NCI-H345 treated with DMSO at 0.1 percent for 48 hours (cell line): Measurements from ENCODE around the gene CDC5L.
A peak's percentile ranks its signal among the peaks of the same experiment; 100 is the strongest.
"Not testable (repeated sequence)": the region's sequence is repeated elsewhere in the genome, so short reads cannot be mapped to it uniquely, and the experiment has no call there.

Experiments used
- DNase-seq: peaks from one replicate; lab custom pipeline; 2025; ENCODE audit not compliant: unreplicated experiment; lab: John Stamatoyannopoulos, UW

Gene CDC5L

DNA sequence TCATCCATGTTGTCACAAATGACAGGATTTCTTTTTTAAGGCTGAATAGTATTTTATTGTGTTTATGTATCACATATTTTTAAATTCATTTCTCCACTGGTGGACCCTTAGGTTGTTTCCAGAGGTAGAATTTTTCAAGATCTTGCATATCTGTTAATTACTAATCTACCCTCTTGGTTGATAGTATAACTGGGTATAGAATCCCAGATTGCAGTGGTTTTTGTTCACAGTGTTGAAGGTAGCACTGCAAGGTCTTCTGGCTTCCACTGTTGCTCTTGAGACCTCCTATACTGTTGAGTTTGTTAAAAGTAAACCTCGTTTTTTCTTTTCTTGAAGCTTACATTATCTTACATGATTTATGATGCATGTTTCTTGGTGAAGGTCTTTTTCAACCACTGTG, 22.9 kb downstream of the CDC5L start:
- DNase-seq, result no peak

DNA sequence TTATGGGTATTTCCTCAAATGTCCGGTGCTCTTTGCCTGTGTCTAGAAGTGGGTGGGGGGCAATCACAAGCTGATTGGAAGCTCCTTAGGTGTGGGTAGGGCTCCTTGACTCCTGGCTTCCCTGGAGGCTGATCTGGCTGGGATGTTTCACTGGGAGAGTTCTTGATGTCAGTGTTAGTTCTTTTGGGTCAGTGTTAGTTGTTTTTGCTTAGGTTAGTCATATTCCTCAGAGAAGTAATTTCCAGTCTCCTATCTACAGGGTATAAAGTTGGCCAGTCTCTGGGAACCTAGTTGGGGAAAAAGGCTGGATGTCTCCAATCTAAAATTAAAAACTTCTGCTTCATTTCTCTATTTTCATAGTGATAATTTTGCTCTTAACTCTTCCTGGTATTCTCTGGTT, 23.6 kb downstream of the CDC5L start:
- DNase-seq, result no peak

DNA sequence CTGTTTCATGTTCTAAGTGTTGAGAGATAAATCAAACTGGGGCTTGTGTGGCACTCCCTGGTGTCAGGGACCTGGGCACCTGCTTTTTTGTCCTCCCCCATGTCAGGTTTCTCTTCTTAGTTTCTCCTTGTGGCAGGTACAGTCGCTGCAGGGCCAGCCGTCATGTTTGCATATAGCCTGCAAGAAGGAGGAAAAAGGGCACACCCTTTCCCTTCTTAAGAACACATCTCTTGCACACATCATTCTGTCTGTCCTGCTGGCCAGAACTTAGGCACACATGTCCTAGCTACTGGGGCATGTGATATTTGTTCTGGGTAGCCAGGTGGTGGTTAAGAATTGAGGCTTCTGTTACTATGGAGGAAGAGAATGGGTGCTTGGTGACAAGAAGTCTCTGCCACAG, 27.9 kb downstream of the CDC5L start:
- DNase-seq, result no peak

DNA sequence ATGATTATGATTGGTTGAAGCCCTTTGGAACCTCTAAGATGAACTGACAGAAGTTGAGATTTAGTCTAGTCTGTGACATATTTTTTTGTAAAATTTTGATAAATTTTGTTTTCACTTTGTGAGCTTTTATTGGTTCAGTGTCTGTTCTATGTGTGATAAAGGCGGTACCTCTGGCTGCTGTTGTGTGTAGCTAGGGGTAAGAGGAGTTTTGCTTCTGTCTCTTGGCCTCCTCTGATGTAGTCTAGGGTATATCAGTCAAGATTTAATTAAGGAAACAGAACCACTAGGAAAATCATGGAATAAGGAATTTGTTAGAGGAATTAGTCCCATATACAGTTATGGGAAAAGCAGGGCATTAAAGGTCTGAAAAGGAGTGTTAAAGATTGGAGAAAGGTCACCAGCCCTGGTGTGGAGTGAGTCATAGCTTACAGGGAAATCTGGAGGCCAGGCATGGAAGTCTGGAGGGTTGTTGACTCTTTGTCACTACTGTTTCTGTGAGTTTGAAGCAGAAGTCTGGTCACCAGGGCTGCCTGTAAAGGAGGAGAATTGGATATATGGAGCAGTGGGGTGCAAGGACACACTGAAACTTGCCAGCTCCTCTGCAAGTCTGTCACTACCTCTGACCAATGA, 28.5 kb downstream of the CDC5L start:
- no peak for DNase-seq

DNA sequence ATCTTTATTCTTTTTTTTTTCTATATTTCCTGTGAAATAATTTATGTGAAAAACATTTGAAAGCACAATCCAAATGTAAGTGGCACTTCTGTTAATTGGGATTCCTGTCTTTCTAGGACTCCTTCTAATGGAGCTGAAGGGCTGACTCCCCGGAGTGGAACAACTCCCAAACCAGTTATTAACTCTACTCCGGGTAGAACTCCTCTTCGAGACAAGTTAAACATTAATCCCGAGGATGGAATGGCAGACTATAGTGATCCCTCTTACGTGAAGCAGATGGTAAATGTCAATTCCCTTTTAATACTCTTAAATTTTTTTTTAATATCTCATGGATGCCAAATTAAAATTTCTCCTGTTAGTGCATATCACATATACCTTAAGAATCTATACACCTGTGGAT, 35.0 kb downstream of the CDC5L start:
- DNase-seq, result no peak

DNA sequence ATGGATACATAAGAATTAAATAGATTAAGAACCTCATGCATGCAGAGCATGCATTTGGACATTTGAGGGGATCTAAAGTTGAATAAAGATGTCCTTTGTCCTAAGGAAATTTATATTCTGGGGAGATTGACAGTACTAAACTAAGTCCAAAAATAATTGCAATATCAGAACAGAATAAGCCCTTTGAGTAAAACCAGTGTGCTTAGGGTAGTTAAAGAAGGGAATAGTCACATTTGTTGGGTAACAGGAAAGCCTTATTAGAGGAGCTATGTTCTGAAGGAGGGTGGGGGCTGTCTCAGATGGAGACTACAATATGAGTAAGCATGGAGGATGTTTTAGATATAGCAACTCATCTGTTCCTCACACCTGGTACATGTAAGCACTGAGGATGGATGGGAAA, 35.8 kb downstream of the CDC5L start:
- DNase-seq, result no peak

DNA sequence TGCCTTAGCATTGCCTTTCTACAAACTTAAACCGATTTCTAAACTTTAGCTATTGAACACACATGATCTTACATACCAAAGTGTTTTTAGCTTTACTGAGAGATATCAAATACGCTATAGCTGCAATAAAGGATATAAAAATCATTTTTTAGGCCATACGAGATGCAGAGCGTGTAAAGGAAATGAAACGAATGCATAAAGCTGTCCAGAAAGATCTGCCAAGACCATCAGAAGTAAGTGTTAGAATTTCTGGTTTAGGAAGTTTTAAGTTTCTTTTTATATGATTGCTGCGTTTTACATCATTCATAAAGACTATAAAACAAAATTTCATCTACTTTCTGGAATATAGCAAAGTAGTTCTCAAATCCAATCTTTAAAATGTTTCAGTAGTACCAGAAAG, 38.4 kb downstream of the CDC5L start:
- DNase-seq, result no peak

DNA sequence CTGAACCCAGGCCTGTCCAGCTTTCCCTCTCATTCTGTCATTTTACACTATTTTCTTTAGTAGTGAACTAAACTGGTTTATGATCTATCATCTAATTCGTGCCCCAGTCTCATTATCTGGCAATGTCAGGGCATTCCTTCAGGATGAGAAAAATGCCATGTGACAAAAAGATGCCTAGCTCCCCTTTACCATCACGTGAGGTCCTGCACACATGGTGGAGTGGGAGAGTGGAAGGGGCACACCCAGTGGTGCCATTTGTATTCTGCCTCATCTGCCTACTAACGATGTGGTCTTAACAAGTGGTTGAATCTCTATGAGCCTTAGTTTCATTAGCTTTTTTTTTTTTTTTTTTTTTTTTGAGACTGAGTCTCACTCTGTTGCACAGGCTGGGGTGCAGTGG, 41.2 kb downstream of the CDC5L start:
- no peak for DNase-seq

DNA sequence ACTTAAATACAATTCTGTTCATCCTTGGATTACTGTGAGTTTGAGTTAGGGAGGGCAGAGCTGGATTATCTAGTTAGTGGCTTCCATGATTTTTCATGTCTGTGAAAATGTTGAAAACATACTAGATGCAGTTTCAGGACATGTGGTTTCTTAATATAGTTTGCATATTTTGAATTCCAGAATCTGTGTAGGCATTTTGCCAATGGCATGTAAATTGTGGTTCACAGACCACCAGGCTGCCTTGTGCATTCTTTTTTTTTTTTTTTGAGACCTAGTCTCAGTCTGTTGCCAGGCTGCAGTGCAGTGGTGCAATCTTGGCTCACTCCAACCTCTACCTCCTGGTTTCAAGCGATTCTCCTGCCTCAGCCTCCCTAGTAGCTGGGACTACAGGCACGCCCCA, 42.8 kb downstream of the CDC5L start:
- DNase-seq, result no peak

DNA sequence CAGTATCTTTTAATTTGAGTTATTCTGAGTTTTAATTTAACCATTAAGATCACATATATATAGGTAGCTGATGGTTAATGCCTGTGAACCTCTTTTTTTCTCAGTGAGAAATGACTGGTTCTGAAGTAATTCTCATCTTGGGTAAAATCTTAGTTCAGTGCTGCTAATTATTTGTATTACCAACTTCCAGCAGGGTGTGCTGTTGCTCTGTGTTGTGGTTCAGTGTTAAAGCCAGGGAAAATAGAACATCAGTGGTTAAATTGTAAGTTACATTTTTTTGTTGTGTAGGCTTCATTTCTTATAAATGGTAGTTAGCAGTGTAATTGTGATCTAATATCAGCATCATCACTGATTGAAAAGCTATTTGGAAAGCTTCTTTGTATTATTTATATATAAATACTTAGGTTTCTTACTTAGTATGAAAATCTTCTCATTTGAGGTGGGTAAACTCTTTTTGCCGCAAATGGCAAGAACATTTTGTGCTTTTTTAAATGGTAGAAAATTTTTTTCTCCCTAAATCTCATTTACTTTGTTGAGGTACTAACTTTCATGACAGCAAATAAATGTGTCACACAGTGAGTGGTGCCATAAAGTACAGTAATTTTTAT, 43.7 kb downstream of the CDC5L start:
- DNase-seq, result peak; percentile 28

DNA sequence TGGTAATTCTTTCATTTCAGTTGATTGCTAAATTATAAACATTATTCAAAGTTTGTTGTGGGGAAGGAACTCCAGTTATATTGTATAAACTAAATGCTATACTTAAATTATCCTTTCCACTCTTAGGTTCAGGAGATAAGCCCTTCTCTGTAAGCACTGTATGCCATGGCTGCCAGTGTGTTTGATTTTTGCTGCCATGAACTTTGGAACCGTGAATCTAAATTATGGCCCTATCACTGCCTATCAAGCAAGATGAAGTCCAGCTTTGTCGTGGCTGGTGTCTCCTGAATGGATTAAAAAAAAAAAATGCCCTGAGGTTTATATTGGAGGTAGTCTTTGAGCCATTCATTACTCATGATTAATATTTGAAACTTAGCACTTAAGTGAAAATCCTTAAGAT, 44.7 kb downstream of the CDC5L start:
- no peak for DNase-seq

DNA sequence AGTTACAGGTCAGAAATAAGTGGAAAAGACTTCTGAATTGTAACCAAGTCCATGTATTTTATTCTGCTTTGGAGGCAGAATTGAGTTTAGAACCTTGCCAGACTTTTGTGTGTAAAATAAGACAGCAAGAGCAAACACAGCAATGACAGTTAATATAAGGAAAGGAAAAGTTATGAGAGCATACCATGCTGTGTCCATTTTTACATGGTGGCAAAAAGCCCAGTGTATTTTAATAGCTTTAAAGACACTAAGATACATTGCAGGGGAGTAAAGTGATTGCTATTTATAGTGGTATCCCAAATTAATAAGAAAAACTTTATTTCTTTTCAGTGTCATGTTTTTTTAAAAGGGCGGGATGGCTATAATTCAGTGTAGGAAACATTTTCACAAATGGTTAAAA, 45.2 kb downstream of the CDC5L start:
- DNase-seq, result no peak

DNA sequence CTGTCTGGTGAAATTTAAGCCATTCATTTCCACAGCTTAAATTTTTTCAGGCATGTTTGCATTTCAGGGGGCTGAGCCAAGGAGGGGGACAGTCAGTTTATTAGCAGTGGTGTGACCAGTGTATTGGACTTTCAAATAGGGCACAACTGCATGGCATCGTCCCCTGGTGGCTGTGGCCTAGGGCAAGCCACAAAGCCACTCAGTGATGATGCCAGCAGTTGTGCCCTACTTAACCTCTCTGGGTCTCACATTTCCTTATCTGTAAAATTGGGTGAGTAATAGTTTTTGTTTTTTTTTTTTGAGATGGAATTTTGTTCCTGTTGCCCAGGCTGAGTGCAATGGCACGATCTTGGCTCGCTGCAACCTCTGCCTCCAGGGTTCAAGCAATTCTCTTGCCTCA, 48.0 kb downstream of the CDC5L start:
- DNase-seq, result no peak

DNA sequence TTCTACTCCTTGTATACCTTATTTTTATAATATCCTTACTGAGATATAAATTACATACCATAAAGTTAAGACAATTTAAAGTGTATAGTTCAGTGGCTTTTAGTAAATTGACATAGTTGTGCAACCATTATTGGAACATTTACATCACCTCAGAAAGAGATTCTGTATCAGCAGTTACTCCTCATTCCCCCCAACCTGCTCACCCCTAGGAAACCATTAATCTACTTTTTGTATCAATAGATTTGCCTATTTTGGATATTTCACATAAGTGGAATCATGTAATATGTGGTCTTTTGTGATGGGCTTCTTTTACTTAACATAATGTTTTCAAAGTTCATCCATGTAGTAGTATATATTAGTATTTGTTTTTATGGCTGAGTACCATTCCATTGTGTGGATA, 51.3 kb downstream of the CDC5L start:
- no peak for DNase-seq

DNA sequence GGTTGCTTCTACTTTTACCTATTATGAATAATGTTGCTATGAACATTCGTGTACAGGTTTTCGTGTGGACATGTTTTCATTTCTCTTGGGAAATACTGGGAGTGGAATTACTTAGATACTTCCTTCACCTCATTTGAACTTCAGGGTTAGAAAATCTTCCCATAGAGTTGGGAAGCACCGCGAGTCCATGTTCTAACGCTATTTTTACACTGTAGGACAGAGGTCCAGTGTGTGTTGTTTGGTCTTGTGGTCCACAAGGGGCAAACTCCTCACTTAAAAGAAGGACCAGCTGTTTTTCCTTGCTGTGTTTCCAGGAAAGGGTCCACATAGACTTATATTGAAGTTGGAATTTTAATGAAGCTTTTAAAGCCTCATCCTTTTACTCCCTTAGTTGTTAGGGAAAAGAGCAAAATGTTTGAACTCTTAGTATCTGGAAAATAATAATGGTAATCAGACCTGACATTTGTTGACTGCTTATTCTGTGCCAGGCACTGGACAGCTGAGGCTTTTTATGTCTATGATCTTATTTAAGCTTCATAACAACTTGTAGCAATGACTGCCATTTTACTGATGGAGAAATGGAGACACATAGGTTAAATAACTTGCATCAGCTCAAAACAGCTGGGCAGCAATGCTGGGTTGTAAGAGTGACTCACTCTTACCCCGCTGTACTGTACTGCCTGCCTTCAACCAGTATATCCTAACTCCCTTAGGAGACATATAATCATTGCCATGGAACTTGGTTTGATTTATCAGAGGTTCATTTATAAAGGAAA, 52.0 kb downstream of the CDC5L start:
- DNase-seq, result no peak

DNA sequence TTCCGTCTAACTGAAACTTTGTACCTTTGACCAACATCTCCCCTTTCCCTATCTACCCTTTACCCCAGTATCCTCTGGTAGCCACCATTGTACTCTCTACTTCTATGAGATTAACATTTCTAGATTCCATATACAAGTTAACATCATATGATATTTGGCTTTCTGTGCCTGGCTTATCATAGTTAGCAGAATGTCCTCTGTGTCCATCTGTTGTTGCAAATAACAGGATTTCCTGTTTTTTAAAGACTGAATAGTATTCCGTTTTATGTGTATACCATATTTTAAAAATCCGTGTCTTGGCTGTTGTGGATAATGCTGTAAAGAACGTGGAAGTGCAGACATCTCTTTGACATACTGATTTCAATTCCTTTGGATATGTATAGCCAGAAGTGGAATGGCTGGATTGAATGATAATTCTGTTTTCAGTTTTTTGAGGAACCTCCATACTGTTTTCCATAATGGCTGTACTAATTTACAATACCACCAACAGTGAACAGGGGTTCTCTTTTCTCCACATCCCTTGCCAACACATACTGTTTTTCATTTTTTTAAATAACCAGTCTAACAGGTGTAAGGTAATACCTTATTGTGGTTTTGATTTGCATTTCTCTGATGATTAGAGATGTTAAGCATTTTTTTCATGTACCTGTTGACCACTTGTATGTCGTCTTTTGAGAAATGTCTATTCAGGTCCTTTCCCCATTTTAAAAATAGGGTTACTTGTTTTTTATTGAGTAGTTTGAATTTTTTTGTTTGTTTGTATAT, 53.8 kb downstream of the CDC5L start:
- no peak for DNase-seq

DNA sequence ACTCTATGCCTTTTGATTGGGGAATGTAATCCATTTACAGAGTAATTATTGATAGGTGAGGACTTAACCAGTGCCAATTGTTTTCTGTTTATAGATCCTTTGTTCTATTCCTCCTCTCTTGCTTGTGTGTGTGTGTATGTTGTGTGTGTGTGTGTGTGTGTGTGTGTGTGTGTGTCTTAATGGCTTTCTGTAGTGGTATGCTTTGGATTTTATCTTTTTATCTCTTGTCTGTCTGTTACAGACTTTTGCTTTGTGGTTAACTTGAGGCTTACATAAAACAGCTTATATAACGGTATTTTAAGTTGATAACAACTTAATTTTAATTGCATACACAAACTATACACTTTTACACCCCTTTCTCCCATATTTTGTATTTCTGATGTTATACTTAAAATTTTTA, 54.7 kb downstream of the CDC5L start:
- no peak for DNase-seq

DNA sequence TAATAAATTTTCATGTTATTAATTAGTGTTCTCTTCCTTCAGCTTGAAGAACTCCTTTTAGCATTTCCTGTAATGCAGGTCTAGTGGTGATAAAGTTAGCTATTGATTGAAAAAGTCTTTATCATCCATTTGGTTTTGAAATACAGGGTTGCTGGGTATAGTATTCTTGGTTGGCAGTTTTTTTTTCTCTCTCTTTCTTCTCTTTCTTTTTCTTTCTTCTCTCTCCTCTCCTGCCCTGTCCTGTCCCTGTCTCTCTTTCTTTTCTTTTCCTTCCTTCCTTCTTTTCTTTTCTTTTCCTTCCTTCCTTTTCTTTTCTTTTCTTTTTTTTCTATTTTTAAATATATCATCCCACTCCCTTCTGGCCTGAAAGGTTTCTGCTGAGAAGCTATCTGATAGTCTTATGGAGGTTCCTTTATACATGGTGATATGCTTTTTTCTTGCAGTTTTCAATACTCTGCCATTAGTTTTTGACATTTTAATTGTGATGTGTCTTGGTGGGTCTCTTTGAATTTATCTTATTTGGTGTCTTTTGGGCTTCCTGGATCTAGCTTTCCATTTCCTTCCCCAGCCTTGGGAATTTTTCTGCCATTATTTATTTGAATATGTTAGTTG, 55.4 kb downstream of the CDC5L start:
- no peak for DNase-seq

DNA sequence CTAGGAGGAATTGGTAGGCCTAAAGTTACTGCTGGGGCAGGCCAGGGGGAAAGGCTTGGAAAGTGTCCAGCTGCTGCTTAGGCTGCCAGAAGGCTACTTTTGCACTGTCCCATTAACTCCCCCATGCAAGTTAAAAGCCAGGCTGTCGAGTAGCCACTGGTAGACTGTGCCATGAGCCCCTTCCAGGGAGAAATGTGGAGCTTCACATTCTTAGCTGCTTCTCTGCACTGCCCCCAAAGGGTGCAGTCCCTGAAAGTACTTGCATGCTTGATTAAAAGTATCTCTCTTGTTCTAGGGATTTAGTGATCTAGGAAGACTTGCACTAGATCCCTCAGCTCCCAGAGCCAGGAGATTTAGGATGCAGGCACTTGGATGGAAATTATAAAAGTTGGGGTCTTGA, 57.3 kb downstream of the CDC5L start:
- DNase-seq, result no peak

DNA sequence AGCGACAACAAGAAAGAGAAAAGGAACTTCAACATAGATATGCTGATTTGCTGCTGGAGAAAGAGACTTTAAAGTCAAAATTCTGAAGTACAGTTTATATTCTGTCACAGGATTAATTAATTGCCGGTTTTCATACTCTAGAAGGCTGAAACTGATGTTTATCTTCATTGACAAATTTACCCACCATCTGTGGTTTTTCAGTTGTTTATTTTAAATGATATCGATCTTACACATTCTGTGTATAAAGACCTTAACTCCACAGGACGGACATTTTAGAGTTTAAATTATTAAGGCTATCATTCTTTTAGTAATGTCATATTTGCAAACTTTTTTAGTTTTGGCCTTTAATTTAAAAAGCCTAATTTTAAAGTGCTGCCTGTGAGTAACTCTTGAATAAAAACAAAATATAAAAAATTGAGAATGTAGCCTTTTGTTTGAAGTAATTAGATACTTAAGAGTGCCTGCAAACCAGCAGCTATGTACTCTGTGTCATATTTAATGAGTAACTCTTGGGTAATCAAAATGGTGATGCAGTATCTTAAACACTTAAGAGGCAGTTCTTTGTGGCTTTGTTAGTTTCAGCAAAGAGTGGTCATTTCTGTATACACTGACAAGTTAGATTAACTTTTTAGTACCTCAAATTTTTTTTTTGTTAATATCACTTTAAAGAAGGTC, 59.3 kb downstream of the CDC5L start:
- no peak for DNase-seq

DNA sequence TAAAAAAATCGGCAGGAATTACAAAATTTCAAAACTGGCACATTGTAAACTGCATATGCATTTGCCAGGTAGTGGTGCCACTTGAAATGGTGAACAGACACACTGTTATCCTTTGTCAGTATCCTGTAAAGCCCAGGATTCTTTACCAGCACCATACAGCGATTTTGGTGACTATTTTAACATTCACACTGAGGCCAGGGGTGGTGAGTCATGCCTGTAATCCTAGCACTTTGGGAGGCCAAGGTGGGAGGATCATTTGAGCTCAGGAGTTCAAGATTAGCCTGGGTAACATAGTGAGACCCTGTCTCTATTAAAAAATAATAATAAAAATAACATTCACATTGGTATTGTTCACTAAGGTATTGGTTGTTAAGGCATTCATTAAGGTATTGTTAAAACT, 61.7 kb downstream of the CDC5L start:
- not testable (repeated sequence) for DNase-seq
